GM23338 (cell line): ENCODE data around the gene UBQLN1. TPM values are rescaled to one million over a fixed set of nuclear protein-coding genes. Genes with fewer than 3 reads are reported as not detected.

Source experiments
- ATAC-seq: fragments of 200-7000 bp; cut with Tn5 transposase; 3 replicates; pipeline ENCODE4 v1.9.1; 2020
- DNase-seq: peaks from one replicate; pipeline ENCODE4 v3.0.0-alpha.2; 2015; ENCODE audit warnings: low spot score
- H2AFZ ChIP-seq: fragments of 200-600 bp; sonication (generic); 2 replicates; pipeline ENCODE4 v1.8.0; 2016; ENCODE audit warnings: antibody characterized with exemption, mild to moderate bottlenecking, moderate library complexity
- H3F3A ChIP-seq: fragments of 200-600 bp; sonication (generic); replicated peaks from 2 replicates; pipeline ENCODE4 v1.8.0; 2017; ENCODE audit warnings: antibody characterized with exemption, mixed run types, low read depth
- H3K27ac ChIP-seq: fragments of 200-600 bp; sonication (generic); 2 replicates; pipeline ENCODE4 v1.6.1; 2016; ENCODE audit warnings: low read depth
- H3K27me3 ChIP-seq: fragments of 200-600 bp; sonication (generic); 2 replicates; pipeline ENCODE4 v1.8.0; 2016; ENCODE audit warnings: mild to moderate bottlenecking, mixed run types, moderate library complexity; ENCODE audit not compliant: insufficient read depth
- H3K36me3 ChIP-seq: fragments of 200-600 bp; sonication (generic); 2 replicates; pipeline ENCODE4 v1.8.0; 2016; ENCODE audit warnings: mild to moderate bottlenecking; ENCODE audit not compliant: insufficient read depth
- H3K4me1 ChIP-seq: fragments of 200-600 bp; sonication (generic); 2 replicates; pipeline ENCODE4 v1.8.0; 2016; ENCODE audit warnings: mild to moderate bottlenecking, moderate library complexity; ENCODE audit not compliant: insufficient read depth
- H3K4me2 ChIP-seq: fragments of 200-600 bp; sonication (generic); 2 replicates; pipeline ENCODE4 v1.7.1; 2017; ENCODE audit warnings: mixed run types
- H3K4me3 ChIP-seq: fragments of 200-600 bp; sonication (generic); 2 replicates; pipeline ENCODE4 v1.6.1; 2016; ENCODE audit warnings: mixed run types
- H3K79me2 ChIP-seq: fragments of 200-600 bp; sonication (generic); replicated peaks from 2 replicates; pipeline ENCODE4 v1.8.0; 2017; ENCODE audit warnings: mild to moderate bottlenecking; ENCODE audit not compliant: insufficient read depth
- H3K9me2 ChIP-seq: fragments of 200-600 bp; sonication (generic); 2 replicates; pipeline ENCODE4 v1.8.0; 2017; ENCODE audit not compliant: insufficient read depth
- H4K20me1 ChIP-seq: fragments of 200-600 bp; sonication (generic); replicated peaks from 2 replicates; pipeline ENCODE4 v1.8.0; 2017; ENCODE audit warnings: mild to moderate bottlenecking; ENCODE audit not compliant: insufficient read depth
- H3K27ac Mint-ChIP-seq: 2 replicates; pipeline ENCODE4 v1.8.0; 2020; ENCODE audit warnings: inconsistent platforms, mild to moderate bottlenecking, moderate library complexity, mixed read lengths
- H3K27me3 Mint-ChIP-seq: 3 replicates; pipeline ENCODE4 v1.8.0; 2022; ENCODE audit warnings: low read depth, mild to moderate bottlenecking, moderate library complexity, mixed read lengths, inconsistent platforms; ENCODE audit not compliant: insufficient read depth, poor library complexity
- H3K36me3 Mint-ChIP-seq: 3 replicates; pipeline ENCODE4 v1.8.0; 2021; ENCODE audit warnings: low read depth, mild to moderate bottlenecking, inconsistent platforms, moderate library complexity, mixed read lengths
- H3K4me1 Mint-ChIP-seq: 3 replicates; pipeline ENCODE4 v1.8.0; 2020; ENCODE audit warnings: mild to moderate bottlenecking, inconsistent platforms, mixed read lengths
- H3K4me3 Mint-ChIP-seq: 3 replicates; pipeline ENCODE4 v1.8.0; 2021; ENCODE audit warnings: moderate library complexity, mild to moderate bottlenecking, inconsistent platforms, mixed read lengths
- H3K9me3 Mint-ChIP-seq: 3 replicates; pipeline ENCODE4 v1.8.0; 2020; ENCODE audit warnings: moderate library complexity, mild to moderate bottlenecking, inconsistent platforms, mixed read lengths
- CREB1 ChIP-seq: fragments of 250-450 bp; sonication (Bioruptor Pico); IDR thresholded peaks from 2 replicates; pipeline ENCODE4 v1.5.0; 2020; ENCODE audit warnings: low read depth, mild to moderate bottlenecking, moderate library complexity
- CTCF ChIP-seq, 2 experiments: fragments of 200-600 bp in 1 of 2; sonication (generic) in 1 of 2; conservative IDR thresholded peaks; 2 replicates each; pipeline versions ENCODE4 v1.5.1 to v1.6.1; 2016 to 2017; ENCODE audit warnings: antibody characterized with exemption in 2 of 2, low read depth in 2 of 2, mild to moderate bottlenecking in 2 of 2, moderate library complexity in 1 of 2
- ETS1 ChIP-seq: IDR thresholded peaks from 2 replicates; pipeline ENCODE4 v1.6.1; 2016; ENCODE audit warnings: antibody characterized with exemption
- EZH2 ChIP-seq: fragments of 200-600 bp; sonication (generic); IDR thresholded peaks from one replicate; pipeline ENCODE4 v1.8.0; 2017; ENCODE audit warnings: antibody characterized with exemption, mild to moderate bottlenecking, low read depth; ENCODE audit not compliant: unreplicated experiment
- EZH2phosphoT487 ChIP-seq: fragments of 200-600 bp; sonication (generic); IDR thresholded peaks from one replicate; pipeline ENCODE4 v1.8.1; 2018; ENCODE audit warnings: antibody characterized with exemption; ENCODE audit not compliant: unreplicated experiment
- JUNB ChIP-seq: IDR thresholded peaks from one replicate; pipeline ENCODE4 v1.6.1; 2016; ENCODE audit warnings: antibody characterized with exemption; ENCODE audit not compliant: unreplicated experiment
- NANOG ChIP-seq: IDR thresholded peaks from 2 replicates; pipeline ENCODE4 v1.6.1; 2016; ENCODE audit warnings: antibody characterized with exemption, borderline replicate concordance
- POLR2AphosphoS5 ChIP-seq: IDR thresholded peaks from 2 replicates; pipeline ENCODE4 v1.6.1; 2016; ENCODE audit warnings: antibody characterized with exemption, low read depth
- REST ChIP-seq: IDR thresholded peaks from one replicate; pipeline ENCODE4 v1.6.1; 2018; ENCODE audit warnings: antibody characterized with exemption; ENCODE audit not compliant: unreplicated experiment
- STAT1 ChIP-seq: IDR thresholded peaks from one replicate; pipeline ENCODE4 v1.6.1; 2016; ENCODE audit warnings: antibody characterized with exemption; ENCODE audit not compliant: unreplicated experiment
- ZNF114 ChIP-seq: fragments of 250-450 bp; sonication (Bioruptor Pico); IDR thresholded peaks from 2 replicates; pipeline ENCODE4 v1.5.0; 2020; ENCODE audit warnings: mild to moderate bottlenecking, moderate library complexity
- ZNF331 ChIP-seq: fragments of 250-450 bp; sonication (Bioruptor Pico); IDR thresholded peaks from 2 replicates; pipeline ENCODE4 v1.5.0; 2020; ENCODE audit warnings: low read depth, mild to moderate bottlenecking, moderate library complexity
- ZNF462 ChIP-seq: fragments of 250-450 bp; sonication (Bioruptor Pico); IDR thresholded peaks from 2 replicates; pipeline ENCODE4 v1.5.0; 2020; ENCODE audit warnings: mild to moderate bottlenecking, moderate library complexity
- polyA plus RNA-seq: library from polyadenylated mRNA; unstranded; fragments of >200 nt; fragmentation: Nextera tagmentation; extraction: Ambion mirVana; gene quantifications from 2 replicates; pipeline ENCODE4 v1.2.1, GENCODE V29; 2016
- total RNA-seq: library from RNA; depleted of rRNA; stranded (reverse); fragments of >200 nt; shearing (Covaris generic); gene quantifications from 2 replicates; pipeline ENCODE4 v1.2.3, GENCODE V29; 2014

UBQLN1 gene
- total and polyA plus RNA-seq, 2 experiments from 2014 or later, result 90.5 to 168 TPM

- Mint-ChIP-seq H3K4me3 (no peak overlapping the region), H3K4me1 (no peaks in the 10 kb centered on the region), H3K27me3 (no peaks in the 10 kb centered on the region), H3K9me3 (no peaks in the 10 kb centered on the region; the same call in 2 of the 3 replicates), H3K36me3 (peaks cover 40% of the 10 kb centered on the region; the same call in 2 of the 3 replicates), H3K27ac (no peak overlapping the region)
- Histone ChIP-seq H3K79me2 (peaks cover 49% of the 10 kb centered on the region), H3K4me3 (no peak overlapping the region), H3K4me2 (no peak overlapping the region), H3K27ac (no peak overlapping the region), H3K27me3 (no peaks in the 10 kb centered on the region), H3F3A (no peaks in the 10 kb centered on the region), H3K4me1 (no peaks in the 10 kb centered on the region), H4K20me1 (peaks cover 5% of the 10 kb centered on the region), H2AFZ (no peak overlapping the region), H3K9me2 (no peaks in the 10 kb centered on the region), H3K36me3 (peaks cover 17% of the 10 kb centered on the region)
- ATAC-seq (no peak), DNase-seq (no peak)
- TF ChIP-seq EZH2phosphoT487 (no peak), CREB1 (CRISPR knock-in tag) (no peak), EZH2 (no peak), ZNF462 (CRISPR knock-in tag) (no peak), REST (no peak), NANOG (no peak), JUNB (no peak), CTCF (conservative IDR thresholded peaks at IDR 0.05; ENCODE audit: low read depth in 2 of 2) (no peak), POLR2AphosphoS5 (no peak), ETS1 (no peak), STAT1 (no peak), ZNF114 (CRISPR knock-in tag) (no peak), ZNF331 (CRISPR knock-in tag) (no peak)
These were observed 36.3 kb downstream of the UBQLN1 start for GRCh38 chr9:83671451-83671850.
